ENCODE results near the gene SORL1.

DNA sequence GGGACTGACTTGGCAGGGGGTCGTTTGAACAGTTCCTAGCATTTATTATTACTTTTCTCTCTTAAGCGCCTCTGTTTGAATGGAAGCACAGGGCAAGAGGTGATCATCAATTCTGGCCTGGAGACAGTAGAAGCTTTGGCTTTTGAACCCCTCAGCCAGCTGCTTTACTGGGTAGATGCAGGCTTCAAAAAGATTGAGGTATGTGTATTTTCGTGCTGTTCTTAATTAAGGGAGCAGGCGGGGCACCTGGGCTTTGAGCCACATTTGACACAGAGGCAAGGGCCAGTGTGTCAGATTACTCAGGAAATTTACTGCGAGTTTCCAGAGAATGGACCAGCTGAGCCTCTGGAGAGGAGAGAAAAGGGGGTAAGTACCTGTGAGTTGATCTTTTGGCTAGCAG is 103.0 kb downstream of the SORL1 start:
- TF ChIP-seq TAF1 (IDR thresholded peaks at IDR 0.05; ENCODE audit: borderline replicate concordance, low read depth, low read length) (no peak), POLR2A (IDR thresholded peaks at IDR 0.05; ENCODE audit: low read depth, low read length) (no peak), POLR2AphosphoS5 (IDR thresholded peaks at IDR 0.05; ENCODE audit: low read depth, low read length) (no peak)
